Lower lobe of right lung (tissue), 2 donors: ENCODE measurements around the gene MBNL2. TPM values are rescaled to one million over a fixed set of nuclear protein-coding genes. Genes with fewer than 3 reads are reported as not detected.

Source experiments
- ATAC-seq, 2 donors: fragments of 200-7000 bp; cut with Tn5 transposase; one replicate each; pipeline ENCODE4 v1.9.1; 2020 to 2022; ENCODE audit warnings: mild to moderate bottlenecking in 2 of 2, moderate library complexity in 2 of 2
- DNase-seq: peaks from one replicate; pipeline ENCODE4 v3.0.0-alpha.2; 2020
- H3K27ac ChIP-seq: fragments of 200-600 bp; one replicate; pipeline ENCODE4 v1.8.0; 2022
- H3K27me3 ChIP-seq: fragments of 200-600 bp; one replicate; pipeline ENCODE4 v1.8.0; 2022; ENCODE audit warnings: low read depth
- H3K36me3 ChIP-seq: fragments of 200-600 bp; one replicate; pipeline ENCODE4 v1.8.0; 2022; ENCODE audit warnings: mild to moderate bottlenecking
- H3K4me1 ChIP-seq: fragments of 200-600 bp; one replicate; pipeline ENCODE4 v1.8.0; 2022
- H3K4me3 ChIP-seq: fragments of 200-600 bp; one replicate; pipeline ENCODE4 v1.8.0; 2022; ENCODE audit warnings: mild to moderate bottlenecking
- H3K9me3 ChIP-seq: fragments of 200-600 bp; one replicate; pipeline ENCODE4 v1.8.0; 2022
- intact Hi-C: fragments of 100-400 bp; cut with DNase I; formaldehyde crosslinking; loops from one replicate; pipeline ENCODE4 v1.11.0; 2022
- total RNA-seq: library from RNA; stranded (reverse); fragmentation: NEBNext Ultra II Directional; extraction: Animal tissue kit (Norgen Biotek cat#: 25700); gene quantifications from one replicate; pipeline ENCODE4 v1.2.1, GENCODE V29; 2021
- TF ChIP-seq, protein P1 (sequence below): fragments of 200-600 bp; IDR thresholded peaks from one replicate; pipeline ENCODE4 v1.8.0; 2022; ENCODE audit warnings: antibody characterized with exemption, mild to moderate bottlenecking
- donor health status: DM: no; HTN: yes; CAD: no; lungs with severe emphysema.

MBNL2 gene
- total RNA-seq, 1 donor from 2014 or later = 58.2 TPM

DNA sequence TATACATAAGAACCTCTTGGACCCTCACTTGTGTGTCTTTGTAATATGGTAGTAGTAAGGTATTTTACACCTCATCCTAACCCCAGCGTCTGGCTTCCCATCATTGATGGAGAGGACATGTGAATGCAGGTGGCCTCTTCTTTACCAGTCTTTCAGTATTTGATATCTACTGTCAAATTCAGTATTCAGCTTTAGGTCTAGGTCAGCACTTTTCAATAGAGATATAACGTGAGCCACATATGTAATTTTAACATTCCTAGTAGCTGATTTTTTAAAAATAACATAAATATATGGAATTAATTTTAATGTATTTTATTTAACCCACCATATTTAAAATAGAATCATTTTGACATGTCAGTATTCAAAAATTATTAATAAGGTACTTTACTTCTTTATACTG, 214.7 kb downstream of the MBNL2 start:
- no peak for ATAC-seq
- H3K27me3 ChIP-seq = no peaks in the 10 kb centered on the region
- no peaks in the 10 kb centered on the region for H3K36me3 ChIP-seq
- DNase-seq = no peak
- peaks cover 38% of the 10 kb centered on the region for H3K4me1 ChIP-seq
- TF ChIP-seq, protein P1, sequence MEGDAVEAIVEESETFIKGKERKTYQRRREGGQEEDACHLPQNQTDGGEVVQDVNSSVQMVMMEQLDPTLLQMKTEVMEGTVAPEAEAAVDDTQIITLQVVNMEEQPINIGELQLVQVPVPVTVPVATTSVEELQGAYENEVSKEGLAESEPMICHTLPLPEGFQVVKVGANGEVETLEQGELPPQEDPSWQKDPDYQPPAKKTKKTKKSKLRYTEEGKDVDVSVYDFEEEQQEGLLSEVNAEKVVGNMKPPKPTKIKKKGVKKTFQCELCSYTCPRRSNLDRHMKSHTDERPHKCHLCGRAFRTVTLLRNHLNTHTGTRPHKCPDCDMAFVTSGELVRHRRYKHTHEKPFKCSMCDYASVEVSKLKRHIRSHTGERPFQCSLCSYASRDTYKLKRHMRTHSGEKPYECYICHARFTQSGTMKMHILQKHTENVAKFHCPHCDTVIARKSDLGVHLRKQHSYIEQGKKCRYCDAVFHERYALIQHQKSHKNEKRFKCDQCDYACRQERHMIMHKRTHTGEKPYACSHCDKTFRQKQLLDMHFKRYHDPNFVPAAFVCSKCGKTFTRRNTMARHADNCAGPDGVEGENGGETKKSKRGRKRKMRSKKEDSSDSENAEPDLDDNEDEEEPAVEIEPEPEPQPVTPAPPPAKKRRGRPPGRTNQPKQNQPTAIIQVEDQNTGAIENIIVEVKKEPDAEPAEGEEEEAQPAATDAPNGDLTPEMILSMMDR = no peak
- no peaks in the 10 kb centered on the region for H3K9me3 ChIP-seq
- no peak overlapping the region for H3K27ac ChIP-seq
- peak overlapping the region; percentile 75 for H3K4me3 ChIP-seq
- intact Hi-C loops = no loop called here

DNA sequence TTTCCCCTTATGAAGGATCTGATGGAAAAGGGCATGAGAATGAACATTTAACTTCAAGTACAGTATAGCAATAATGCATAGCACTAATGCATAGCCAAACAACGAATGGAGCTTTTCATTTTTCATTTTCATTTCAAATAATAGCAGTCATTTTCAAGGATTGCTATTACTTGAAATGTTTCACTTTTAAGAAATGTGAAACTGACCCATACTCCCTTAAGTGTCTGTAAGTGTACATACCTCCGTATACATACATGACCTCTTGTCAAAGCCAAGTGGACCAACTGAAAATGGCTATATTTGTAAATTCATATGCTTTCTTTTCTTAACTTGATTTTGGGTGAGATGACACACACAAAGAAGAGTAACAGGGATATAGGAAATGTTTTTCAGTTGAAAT, 215.6 kb downstream of the MBNL2 start:
- Histone ChIP-seq H3K27me3 (no peaks in the 10 kb centered on the region), H3K27ac (no peak overlapping the region), H3K9me3 (no peaks in the 10 kb centered on the region), H3K4me3 (no peak overlapping the region), H3K4me1 (peaks cover 38% of the 10 kb centered on the region), H3K36me3 (no peaks in the 10 kb centered on the region)
- no peak for DNase-seq
- intact Hi-C loops = no loop called here
- no peak for ATAC-seq
- TF ChIP-seq, protein P1 = no peak

- intact Hi-C loops = no loop called here
- H3K27ac ChIP-seq = no peak overlapping the region
- no peaks in the 10 kb centered on the region for H3K36me3 ChIP-seq
- ATAC-seq = no peak
- H3K9me3 ChIP-seq = no peaks in the 10 kb centered on the region
- no peak overlapping the region for H3K4me3 ChIP-seq
- DNase-seq = no peak
- TF ChIP-seq, protein P1 = no peak
- no peaks in the 10 kb centered on the region for H3K27me3 ChIP-seq
- peaks cover 38% of the 10 kb centered on the region for H3K4me1 ChIP-seq
Measured at GRCh38 chr13:97438856-97439595, 216.9 kb downstream of the MBNL2 start.

DNA sequence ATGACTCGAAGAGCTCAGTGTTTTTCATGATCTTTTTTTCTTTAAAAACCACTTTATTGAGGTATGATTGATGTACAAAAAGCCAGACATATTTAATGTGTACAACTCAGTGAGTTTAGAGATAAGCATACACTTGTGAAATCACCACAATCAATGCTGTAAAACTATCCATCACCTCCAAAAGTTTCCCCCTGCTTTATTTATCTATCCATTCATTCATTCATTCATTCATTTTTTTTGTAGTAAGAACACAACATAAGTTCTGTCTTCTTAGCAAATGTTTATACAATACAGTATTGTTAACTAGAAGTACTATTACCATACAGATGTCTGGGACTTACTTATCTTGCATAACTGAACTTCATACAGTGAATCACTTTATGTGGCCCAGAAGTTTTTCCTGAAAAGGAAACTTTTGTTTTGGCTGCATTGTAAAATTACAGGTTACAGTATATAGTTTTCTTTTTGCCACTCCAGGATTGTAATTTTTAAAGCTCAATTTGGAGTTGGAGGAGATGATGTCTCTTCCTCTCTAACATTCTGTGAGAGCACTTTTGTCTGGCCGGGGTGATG, 218.6 kb downstream of the MBNL2 start:
- TF ChIP-seq, protein P1 = no peak
- intact Hi-C loops = no loop called here
- Histone ChIP-seq H3K27ac (no peak overlapping the region), H3K4me3 (no peak overlapping the region), H3K4me1 (peaks cover 33% of the 10 kb centered on the region), H3K36me3 (no peaks in the 10 kb centered on the region), H3K27me3 (no peaks in the 10 kb centered on the region), H3K9me3 (no peaks in the 10 kb centered on the region)
- no peak for DNase-seq
- no peak for ATAC-seq

- no peak for ATAC-seq
- DNase-seq = no peak
- Histone ChIP-seq H3K9me3 (no peaks in the 10 kb centered on the region), H3K27me3 (no peaks in the 10 kb centered on the region), H3K4me3 (no peak overlapping the region), H3K27ac (no peak overlapping the region), H3K4me1 (peaks cover 26% of the 10 kb centered on the region), H3K36me3 (no peaks in the 10 kb centered on the region)
- TF ChIP-seq, protein P1 = no peak
- intact Hi-C loops = no loop called here
Measured at GRCh38 chr13:97441368-97441767, 219.2 kb downstream of the MBNL2 start.

Other genes starting within 250 kb of the MBNL2 start
- gene OXGR1, start 227.9 kb upstream of the MBNL2 start, total RNA-seq = 0.83 TPM
- gene RAP2A, start 211.8 kb downstream of the MBNL2 start, total RNA-seq = 42.5 TPM